K562 (cell line): ENCODE results near the gene NFRKB. TPM values are rescaled to one million over a fixed set of nuclear protein-coding genes. Genes with fewer than 3 reads are reported as not detected.

Source experiments
- BCOR ChIP-seq: fragments of 450-650 bp; IDR thresholded peaks from 2 replicates; pipeline ENCODE4 v1.6.1; 2016
- DNMT1 ChIP-seq: fragments of 450-650 bp; IDR thresholded peaks from 2 replicates; pipeline ENCODE4 v1.6.1; 2016; ENCODE audit warnings: antibody characterized with exemption, mild to moderate bottlenecking
- MECOM ChIP-seq: fragments of 250-450 bp; sonication (Bioruptor Pico); IDR thresholded peaks from 2 replicates; pipeline ENCODE4 v1.8.0; 2022; ENCODE audit warnings: inconsistent platforms
- PPARD ChIP-seq: fragments of 250-450 bp; sonication (Bioruptor Pico); IDR thresholded peaks from 2 replicates; pipeline ENCODE4 v1.8.0; 2022; ENCODE audit warnings: inconsistent platforms, mild to moderate bottlenecking, moderate library complexity
- SIRT6 ChIP-seq: IDR thresholded peaks from one replicate; pipeline ENCODE4 v1.6.1; 2012; ENCODE audit warnings: low read depth, mild to moderate bottlenecking, control low read depth, inconsistent platforms, low read length, moderate library complexity
- SRSF9 ChIP-seq: fragments of 200-400 bp; formaldehyde crosslinking; IDR thresholded peaks from 2 replicates; pipeline ENCODE4 v1.6.1; 2017; ENCODE audit warnings: low read depth, low read length, borderline replicate concordance
- TAF7 ChIP-seq: fragments of 450-650 bp; IDR thresholded peaks from 2 replicates; pipeline ENCODE4 v1.6.1; 2016; ENCODE audit warnings: missing genetic modification characterization, missing compliant biosample characterization
- ZBTB1 ChIP-seq: sonication (generic); formaldehyde crosslinking; IDR thresholded peaks from 2 replicates; pipeline ENCODE4 v1.8.1; 2023; ENCODE audit warnings: missing genetic modification reagents, low read depth, mild to moderate bottlenecking, borderline replicate concordance
- polyA plus RNA-seq, 8 experiments: library from polyadenylated mRNA; depleted of rRNA in 4 of 8; stranded (reverse) in 5 of 8; unstranded in 3 of 8; fragments of >200 nt; fragmentation: Nextera tagmentation in 2 of 8; fragmentation: Illumina TruSeq in 1 of 8; extraction: Ambion mirVana in 2 of 8; extraction: Trizol in 1 of 8; gene quantifications; 2 replicates each; pipeline versions ENCODE4 v1.2.1 to v1.2.3, GENCODE V29; 2011 to 2014; ENCODE audit warnings: inconsistent platforms in 1 of 8, missing spikeins in 1 of 8
- total RNA-seq, 7 experiments: library from RNA; depleted of rRNA in 6 of 7; stranded (reverse); fragments of >200 nt in 6 of 7; fragmentation: Illumina TruSeq in 2 of 7; extraction: Trizol in 2 of 7; gene quantifications; 2 replicates each; pipeline versions ENCODE4 v1.2.1 to v1.2.3, GENCODE V29; 2011 to 2021; ENCODE audit warnings: low replicate concordance in 1 of 7
- TF ChIP-seq, protein P1 (sequence below): IDR thresholded peaks from 3 replicates; pipeline ENCODE4 v1.6.1; 2011; ENCODE audit warnings: borderline replicate concordance, mild to moderate bottlenecking, moderate library complexity; ENCODE audit not compliant: insufficient read length; ENCODE audit errors: extremely low read depth
- TF ChIP-seq, protein P2 (sequence below): fragments of 450-650 bp; IDR thresholded peaks from 2 replicates; pipeline ENCODE4 v1.6.1; 2017; ENCODE audit warnings: antibody characterized with exemption
- TF ChIP-seq, protein P3 (sequence below): fragments of 250-450 bp; sonication (Bioruptor Pico); IDR thresholded peaks from 2 replicates; pipeline ENCODE4 v1.4.0; 2020; ENCODE audit warnings: mild to moderate bottlenecking, moderate library complexity
- TF ChIP-seq, protein P4 (sequence below), 3 experiments: fragments of 200-800 bp in 1 of 3; sonication (Bioruptor generic) in 1 of 3; sonication (generic) in 1 of 3; formaldehyde crosslinking in 1 of 3; IDR thresholded peaks; 2 replicates each; pipeline versions ENCODE4 v1.6.1 to v1.8.0; 2016 to 2022; ENCODE audit warnings: mild to moderate bottlenecking in 2 of 3, missing compliant biosample characterization in 2 of 3, missing genetic modification characterization in 2 of 3, missing genetic modification reagents in 1 of 3
- TF ChIP-seq, protein P5 (sequence below): sonication (generic); formaldehyde crosslinking; IDR thresholded peaks from 2 replicates; pipeline ENCODE4 v1.8.0; 2022; ENCODE audit warnings: mild to moderate bottlenecking, missing genetic modification reagents, borderline replicate concordance

NFRKB gene
- total and polyA plus RNA-seq, 9 of the 15 experiments (the other 6 are each of a cell fraction or from before 2014, with no cell fraction given), result 7.1 to 42.6 (median 23.9) TPM

DNA sequence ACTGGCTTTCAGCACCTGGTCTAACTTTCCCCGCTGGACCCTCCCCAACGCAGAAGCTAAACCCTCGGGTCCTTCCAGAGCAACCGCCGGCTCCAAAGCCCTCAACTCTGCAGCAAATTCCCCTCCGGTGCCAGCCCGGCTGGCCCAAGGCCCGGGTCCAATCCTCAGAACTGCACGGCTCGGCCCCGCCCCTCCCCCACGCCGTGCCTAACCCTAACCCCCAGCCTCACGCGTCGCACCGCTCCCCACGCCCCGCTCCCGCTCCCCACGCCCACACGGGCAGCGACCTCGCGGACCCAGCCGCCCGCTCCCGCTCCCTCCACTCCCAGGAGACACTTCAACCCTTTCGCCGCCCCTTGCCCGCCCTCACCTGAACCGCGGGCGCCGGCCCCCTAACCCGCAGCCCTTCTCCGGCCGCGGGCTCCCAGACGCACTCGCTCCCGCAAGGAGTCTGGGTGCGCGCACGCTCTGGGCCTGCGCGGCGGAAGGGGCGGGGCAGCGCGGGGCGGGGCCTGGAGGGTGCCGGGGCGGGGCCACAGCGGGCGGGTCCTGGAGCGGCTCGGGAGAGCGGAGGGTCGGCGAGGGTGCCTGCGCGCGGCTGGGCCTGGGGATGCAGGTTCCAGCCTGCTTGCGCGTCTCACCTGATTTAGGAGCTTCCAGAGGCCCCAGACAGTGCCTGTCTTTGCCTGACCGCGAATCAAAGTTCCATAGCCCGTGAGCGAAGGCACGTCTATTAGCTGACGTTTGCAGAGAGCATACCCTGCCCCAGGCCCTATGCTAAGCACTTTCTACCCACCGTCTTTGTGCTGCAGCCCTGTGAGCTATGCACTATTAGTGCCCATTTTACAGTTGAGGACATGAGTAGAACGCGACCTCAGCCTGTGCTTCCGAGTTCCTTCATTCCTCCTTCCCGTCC, at the start of gene NFRKB (continued):
- TF ChIP-seq, protein P1, sequence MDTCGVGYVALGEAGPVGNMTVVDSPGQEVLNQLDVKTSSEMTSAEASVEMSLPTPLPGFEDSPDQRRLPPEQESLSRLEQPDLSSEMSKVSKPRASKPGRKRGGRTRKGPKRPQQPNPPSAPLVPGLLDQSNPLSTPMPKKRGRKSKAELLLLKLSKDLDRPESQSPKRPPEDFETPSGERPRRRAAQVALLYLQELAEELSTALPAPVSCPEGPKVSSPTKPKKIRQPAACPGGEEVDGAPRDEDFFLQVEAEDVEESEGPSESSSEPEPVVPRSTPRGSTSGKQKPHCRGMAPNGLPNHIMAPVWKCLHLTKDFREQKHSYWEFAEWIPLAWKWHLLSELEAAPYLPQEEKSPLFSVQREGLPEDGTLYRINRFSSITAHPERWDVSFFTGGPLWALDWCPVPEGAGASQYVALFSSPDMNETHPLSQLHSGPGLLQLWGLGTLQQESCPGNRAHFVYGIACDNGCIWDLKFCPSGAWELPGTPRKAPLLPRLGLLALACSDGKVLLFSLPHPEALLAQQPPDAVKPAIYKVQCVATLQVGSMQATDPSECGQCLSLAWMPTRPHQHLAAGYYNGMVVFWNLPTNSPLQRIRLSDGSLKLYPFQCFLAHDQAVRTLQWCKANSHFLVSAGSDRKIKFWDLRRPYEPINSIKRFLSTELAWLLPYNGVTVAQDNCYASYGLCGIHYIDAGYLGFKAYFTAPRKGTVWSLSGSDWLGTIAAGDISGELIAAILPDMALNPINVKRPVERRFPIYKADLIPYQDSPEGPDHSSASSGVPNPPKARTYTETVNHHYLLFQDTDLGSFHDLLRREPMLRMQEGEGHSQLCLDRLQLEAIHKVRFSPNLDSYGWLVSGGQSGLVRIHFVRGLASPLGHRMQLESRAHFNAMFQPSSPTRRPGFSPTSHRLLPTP, result no peak
- TF ChIP-seq TAF7 (tag), result no peak
- no peak for TF ChIP-seq BCOR
- no peak for TF ChIP-seq DNMT1
- TF ChIP-seq, protein P2, sequence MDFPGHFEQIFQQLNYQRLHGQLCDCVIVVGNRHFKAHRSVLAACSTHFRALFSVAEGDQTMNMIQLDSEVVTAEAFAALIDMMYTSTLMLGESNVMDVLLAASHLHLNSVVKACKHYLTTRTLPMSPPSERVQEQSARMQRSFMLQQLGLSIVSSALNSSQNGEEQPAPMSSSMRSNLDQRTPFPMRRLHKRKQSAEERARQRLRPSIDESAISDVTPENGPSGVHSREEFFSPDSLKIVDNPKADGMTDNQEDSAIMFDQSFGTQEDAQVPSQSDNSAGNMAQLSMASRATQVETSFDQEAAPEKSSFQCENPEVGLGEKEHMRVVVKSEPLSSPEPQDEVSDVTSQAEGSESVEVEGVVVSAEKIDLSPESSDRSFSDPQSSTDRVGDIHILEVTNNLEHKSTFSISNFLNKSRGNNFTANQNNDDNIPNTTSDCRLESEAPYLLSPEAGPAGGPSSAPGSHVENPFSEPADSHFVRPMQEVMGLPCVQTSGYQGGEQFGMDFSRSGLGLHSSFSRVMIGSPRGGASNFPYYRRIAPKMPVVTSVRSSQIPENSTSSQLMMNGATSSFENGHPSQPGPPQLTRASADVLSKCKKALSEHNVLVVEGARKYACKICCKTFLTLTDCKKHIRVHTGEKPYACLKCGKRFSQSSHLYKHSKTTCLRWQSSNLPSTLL, result no peak
- TF ChIP-seq SIRT6, result no peak
- TF ChIP-seq, protein P3, sequence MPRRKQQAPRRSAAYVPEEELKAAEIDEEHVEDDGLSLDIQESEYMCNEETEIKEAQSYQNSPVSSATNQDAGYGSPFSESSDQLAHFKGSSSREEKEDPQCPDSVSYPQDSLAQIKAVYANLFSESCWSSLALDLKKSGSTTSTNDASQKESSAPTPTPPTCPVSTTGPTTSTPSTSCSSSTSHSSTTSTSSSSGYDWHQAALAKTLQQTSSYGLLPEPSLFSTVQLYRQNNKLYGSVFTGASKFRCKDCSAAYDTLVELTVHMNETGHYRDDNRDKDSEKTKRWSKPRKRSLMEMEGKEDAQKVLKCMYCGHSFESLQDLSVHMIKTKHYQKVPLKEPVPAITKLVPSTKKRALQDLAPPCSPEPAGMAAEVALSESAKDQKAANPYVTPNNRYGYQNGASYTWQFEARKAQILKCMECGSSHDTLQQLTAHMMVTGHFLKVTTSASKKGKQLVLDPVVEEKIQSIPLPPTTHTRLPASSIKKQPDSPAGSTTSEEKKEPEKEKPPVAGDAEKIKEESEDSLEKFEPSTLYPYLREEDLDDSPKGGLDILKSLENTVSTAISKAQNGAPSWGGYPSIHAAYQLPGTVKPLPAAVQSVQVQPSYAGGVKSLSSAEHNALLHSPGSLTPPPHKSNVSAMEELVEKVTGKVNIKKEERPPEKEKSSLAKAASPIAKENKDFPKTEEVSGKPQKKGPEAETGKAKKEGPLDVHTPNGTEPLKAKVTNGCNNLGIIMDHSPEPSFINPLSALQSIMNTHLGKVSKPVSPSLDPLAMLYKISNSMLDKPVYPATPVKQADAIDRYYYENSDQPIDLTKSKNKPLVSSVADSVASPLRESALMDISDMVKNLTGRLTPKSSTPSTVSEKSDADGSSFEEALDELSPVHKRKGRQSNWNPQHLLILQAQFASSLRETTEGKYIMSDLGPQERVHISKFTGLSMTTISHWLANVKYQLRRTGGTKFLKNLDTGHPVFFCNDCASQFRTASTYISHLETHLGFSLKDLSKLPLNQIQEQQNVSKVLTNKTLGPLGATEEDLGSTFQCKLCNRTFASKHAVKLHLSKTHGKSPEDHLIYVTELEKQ (CRISPR knock-in tag), result no peak
- TF ChIP-seq SRSF9, result no peak
- TF ChIP-seq PPARD (CRISPR knock-in tag), result no peak
- TF ChIP-seq, protein P4, sequence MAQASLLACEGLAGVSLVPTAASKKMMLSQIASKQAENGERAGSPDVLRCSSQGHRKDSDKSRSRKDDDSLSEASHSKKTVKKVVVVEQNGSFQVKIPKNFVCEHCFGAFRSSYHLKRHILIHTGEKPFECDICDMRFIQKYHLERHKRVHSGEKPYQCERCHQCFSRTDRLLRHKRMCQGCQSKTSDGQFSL (CRISPR knock-in tag; IDR thresholded peaks at IDR 0.05), result no peak
- TF ChIP-seq, protein P4 (tag; IDR thresholded peaks at IDR 0.05), result no peak; a peak in 1 of 4 replicates
- TF ChIP-seq ZBTB1 (CRISPR knock-in tag), result no peak
- no peak for TF ChIP-seq MECOM (CRISPR knock-in tag)
- TF ChIP-seq, protein P5, sequence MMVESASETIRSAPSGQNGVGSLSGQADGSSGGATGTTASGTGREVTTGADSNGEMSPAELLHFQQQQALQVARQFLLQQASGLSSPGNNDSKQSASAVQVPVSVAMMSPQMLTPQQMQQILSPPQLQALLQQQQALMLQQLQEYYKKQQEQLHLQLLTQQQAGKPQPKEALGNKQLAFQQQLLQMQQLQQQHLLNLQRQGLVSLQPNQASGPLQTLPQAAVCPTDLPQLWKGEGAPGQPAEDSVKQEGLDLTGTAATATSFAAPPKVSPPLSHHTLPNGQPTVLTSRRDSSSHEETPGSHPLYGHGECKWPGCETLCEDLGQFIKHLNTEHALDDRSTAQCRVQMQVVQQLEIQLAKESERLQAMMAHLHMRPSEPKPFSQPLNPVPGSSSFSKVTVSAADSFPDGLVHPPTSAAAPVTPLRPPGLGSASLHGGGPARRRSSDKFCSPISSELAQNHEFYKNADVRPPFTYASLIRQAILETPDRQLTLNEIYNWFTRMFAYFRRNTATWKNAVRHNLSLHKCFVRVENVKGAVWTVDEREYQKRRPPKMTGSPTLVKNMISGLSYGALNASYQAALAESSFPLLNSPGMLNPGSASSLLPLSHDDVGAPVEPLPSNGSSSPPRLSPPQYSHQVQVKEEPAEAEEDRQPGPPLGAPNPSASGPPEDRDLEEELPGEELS (CRISPR knock-in tag), result no peak
